Loucy (cell line): ENCODE results near the gene VPS16.

ENCODE experiments used
- H2AFZ ChIP-seq: fragments of 200-600 bp; sonication (generic); 2 replicates; pipeline ENCODE4 v1.6.0; 2016; ENCODE audit warnings: antibody characterized with exemption, mild to moderate bottlenecking, low read length, moderate library complexity
- H3F3A ChIP-seq: fragments of 200-600 bp; 2 replicates; pipeline ENCODE4 v1.6.0; 2016; ENCODE audit warnings: antibody characterized with exemption, low read depth, mild to moderate bottlenecking
- H3K27me3 ChIP-seq: fragments of 200-600 bp; sonication (generic); 2 replicates; pipeline ENCODE4 v1.6.1; 2014; ENCODE audit warnings: low read length, mild to moderate bottlenecking; ENCODE audit not compliant: insufficient read depth, poor library complexity, severe bottlenecking
- H3K36me3 ChIP-seq: fragments of 200-600 bp; sonication (generic); 2 replicates; pipeline ENCODE4 v1.6.1; 2016; ENCODE audit warnings: low read length; ENCODE audit not compliant: insufficient read depth
- H3K4me1 ChIP-seq: fragments of 200-600 bp; sonication (generic); 2 replicates; pipeline ENCODE4 v1.5.1; 2014; ENCODE audit warnings: low read length, mild to moderate bottlenecking; ENCODE audit not compliant: insufficient read depth, poor library complexity, severe bottlenecking
- H3K4me2 ChIP-seq: fragments of 200-600 bp; sonication (generic); 2 replicates; pipeline ENCODE4 v1.6.0; 2014; ENCODE audit warnings: antibody characterized with exemption, low read length, low read depth, mild to moderate bottlenecking; ENCODE audit not compliant: poor library complexity, severe bottlenecking
- H3K4me3 ChIP-seq: fragments of 200-600 bp; sonication (generic); 2 replicates; pipeline ENCODE4 v1.5.1; 2014; ENCODE audit warnings: low read length, mild to moderate bottlenecking, mixed read lengths; ENCODE audit not compliant: poor library complexity, severe bottlenecking
- H3K79me2 ChIP-seq: fragments of 200-600 bp; sonication (generic); 2 replicates; pipeline ENCODE4 v1.6.1; 2014; ENCODE audit warnings: low read length; ENCODE audit not compliant: insufficient read depth
- H3K9ac ChIP-seq: fragments of 200-600 bp; sonication (generic); 2 replicates; pipeline ENCODE4 v1.6.0; 2014; ENCODE audit warnings: mild to moderate bottlenecking, low read depth, low read length, moderate library complexity; ENCODE audit not compliant: poor library complexity, severe bottlenecking
- H3K9me2 ChIP-seq: fragments of 200-600 bp; sonication (generic); replicated peaks from 2 replicates; pipeline ENCODE4 v1.6.1; 2016; ENCODE audit warnings: low read depth, low read length, mixed read lengths
- H3K9me3 ChIP-seq: fragments of 200-600 bp; sonication (generic); 2 replicates; pipeline ENCODE4 v1.6.1; 2014; ENCODE audit warnings: mild to moderate bottlenecking, antibody characterized with exemption, low read length, low read depth; ENCODE audit not compliant: insufficient read depth
- H4K20me1 ChIP-seq: fragments of 200-600 bp; sonication (generic); 2 replicates; pipeline ENCODE4 v1.6.0; 2014; ENCODE audit warnings: antibody characterized with exemption, low read length, mild to moderate bottlenecking; ENCODE audit not compliant: insufficient read depth, poor library complexity, severe bottlenecking
- EZH2phosphoT487 ChIP-seq: fragments of 200-600 bp; IDR thresholded peaks from 2 replicates; pipeline ENCODE4 v1.6.1; 2018; ENCODE audit warnings: antibody characterized with exemption, mild to moderate bottlenecking, moderate library complexity, borderline replicate concordance
- TF ChIP-seq, protein P1 (sequence below): fragments of 200-600 bp; sonication (generic); conservative IDR thresholded peaks from 2 replicates; pipeline ENCODE4 v1.5.1; 2014; ENCODE audit warnings: mild to moderate bottlenecking, antibody characterized with exemption, low read length

Gene VPS16

DNA sequence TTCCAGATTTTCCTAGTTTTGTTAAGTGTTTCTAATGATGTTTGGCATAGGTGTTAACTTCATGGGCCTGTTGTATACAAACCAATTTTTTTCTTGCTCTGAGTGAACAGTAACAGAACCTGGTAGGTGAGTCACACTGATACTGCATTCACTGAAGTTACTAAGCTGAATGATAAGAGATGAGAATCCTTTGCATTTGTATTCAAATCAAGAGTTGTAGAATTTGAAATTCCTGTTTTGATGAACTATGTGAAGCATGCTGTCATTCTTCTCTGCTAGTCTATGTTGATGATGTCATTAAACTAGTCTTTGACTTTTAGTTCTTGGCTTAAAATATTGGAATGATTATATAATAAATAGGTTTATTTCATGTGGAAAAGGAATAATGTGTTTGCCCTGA, 70.7 kb downstream of the VPS16 start:
- no peak overlapping the region for H3K4me3 ChIP-seq
- no peak for TF ChIP-seq EZH2phosphoT487
- TF ChIP-seq, protein P1, sequence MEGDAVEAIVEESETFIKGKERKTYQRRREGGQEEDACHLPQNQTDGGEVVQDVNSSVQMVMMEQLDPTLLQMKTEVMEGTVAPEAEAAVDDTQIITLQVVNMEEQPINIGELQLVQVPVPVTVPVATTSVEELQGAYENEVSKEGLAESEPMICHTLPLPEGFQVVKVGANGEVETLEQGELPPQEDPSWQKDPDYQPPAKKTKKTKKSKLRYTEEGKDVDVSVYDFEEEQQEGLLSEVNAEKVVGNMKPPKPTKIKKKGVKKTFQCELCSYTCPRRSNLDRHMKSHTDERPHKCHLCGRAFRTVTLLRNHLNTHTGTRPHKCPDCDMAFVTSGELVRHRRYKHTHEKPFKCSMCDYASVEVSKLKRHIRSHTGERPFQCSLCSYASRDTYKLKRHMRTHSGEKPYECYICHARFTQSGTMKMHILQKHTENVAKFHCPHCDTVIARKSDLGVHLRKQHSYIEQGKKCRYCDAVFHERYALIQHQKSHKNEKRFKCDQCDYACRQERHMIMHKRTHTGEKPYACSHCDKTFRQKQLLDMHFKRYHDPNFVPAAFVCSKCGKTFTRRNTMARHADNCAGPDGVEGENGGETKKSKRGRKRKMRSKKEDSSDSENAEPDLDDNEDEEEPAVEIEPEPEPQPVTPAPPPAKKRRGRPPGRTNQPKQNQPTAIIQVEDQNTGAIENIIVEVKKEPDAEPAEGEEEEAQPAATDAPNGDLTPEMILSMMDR: no peak
- H3K4me1 ChIP-seq: no peaks in the 10 kb centered on the region
- H3K4me2 ChIP-seq: no peak overlapping the region
- no peaks in the 10 kb centered on the region for H3K9me2 ChIP-seq
- peaks cover 4% of the 10 kb centered on the region for H4K20me1 ChIP-seq
- no peaks in the 10 kb centered on the region for H3K27me3 ChIP-seq
- no peak overlapping the region for H2AFZ ChIP-seq
- H3K9me3 ChIP-seq: no peaks in the 10 kb centered on the region
- H3F3A ChIP-seq: no peaks in the 10 kb centered on the region
- peaks cover 31% of the 10 kb centered on the region; the same call in 1 of the 2 replicates for H3K79me2 ChIP-seq
- H3K9ac ChIP-seq: no peak overlapping the region
- H3K36me3 ChIP-seq: 0 out of 2 replicates have a peak, but pooled peaks cover 3% of the 10 kb centered on the region

DNA sequence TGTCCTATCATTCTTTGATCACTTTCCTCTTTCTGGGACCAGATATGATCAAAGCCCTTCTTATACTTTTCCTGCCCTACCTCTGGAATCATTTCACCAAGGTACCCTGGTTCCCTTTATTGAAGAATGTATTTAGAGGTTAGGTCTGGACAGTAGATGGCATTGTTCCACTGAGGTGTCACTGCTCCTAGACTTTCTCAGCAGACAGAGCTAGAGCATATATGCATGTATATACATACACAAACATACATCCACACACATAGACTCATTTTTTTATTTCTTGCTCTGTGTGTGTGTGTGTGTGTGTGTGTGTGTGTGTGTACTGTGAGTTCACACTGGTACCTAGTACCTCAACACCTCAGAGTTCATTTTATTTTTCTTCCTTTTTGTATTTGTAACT, 73.6 kb downstream of the VPS16 start:
- H3K9ac ChIP-seq: no peak overlapping the region
- no peak overlapping the region for H2AFZ ChIP-seq
- peaks cover 4% of the 10 kb centered on the region for H4K20me1 ChIP-seq
- H3K27me3 ChIP-seq: no peaks in the 10 kb centered on the region
- H3K4me3 ChIP-seq: no peak overlapping the region
- H3K79me2 ChIP-seq: peaks cover 25% of the 10 kb centered on the region; the same call in 1 of the 2 replicates
- H3K9me2 ChIP-seq: no peaks in the 10 kb centered on the region
- H3F3A ChIP-seq: no peaks in the 10 kb centered on the region
- H3K4me1 ChIP-seq: peaks cover 4% of the 10 kb centered on the region
- TF ChIP-seq, protein P1: peak; percentile 62
- TF ChIP-seq EZH2phosphoT487: no peak
- H3K36me3 ChIP-seq: 0 out of 2 replicates have a peak, but pooled peaks cover 3% of the 10 kb centered on the region
- no peak overlapping the region for H3K4me2 ChIP-seq
- H3K9me3 ChIP-seq: no peaks in the 10 kb centered on the region
